ENCODE measurements around the gene WDR5. TPM values are rescaled to one million over a fixed set of nuclear protein-coding genes. Genes with fewer than 3 reads are reported as not detected.

WDR5 gene
- total and polyA plus RNA-seq, 2 of the 13 experiments (the other 11 are each of a cell fraction or from before 2014, with no cell fraction given) = 34.3 TPM

- TF ChIP-seq SOX13 (IDR thresholded peaks at IDR 0.05) = no peak
- peak in 1 of 2 experiments; percentile 56; a peak in 1 of 4 replicates for TF ChIP-seq SOX13 (CRISPR knock-in tag; conservative IDR thresholded peaks at IDR 0.05 in 1 of 2, IDR thresholded peaks at IDR 0.05 in 1 of 2)
- TF ChIP-seq HDAC1 (CRISPR knock-in tag; IDR thresholded peaks at IDR 0.05) = 0 out of 2 replicates have a peak, but pooled peaks have one; percentile 2
- 0 out of 2 replicates have a peak, but pooled peaks have one; percentile 16 for TF ChIP-seq FOSL2 (CRISPR knock-in tag; IDR thresholded peaks at IDR 0.05)
- 0 out of 2 replicates have a peak, but pooled peaks have one; percentile 53 for TF ChIP-seq ZNF816 (CRISPR knock-in tag; IDR thresholded peaks at IDR 0.05; ENCODE audit: borderline replicate concordance)
- TF ChIP-seq SMC3 (IDR thresholded peaks at IDR 0.05; ENCODE audit: low read length) = peak; percentile 9; the same call in 1 of the 2 replicates
- TF ChIP-seq SRSF4 (IDR thresholded peaks at IDR 0.05; ENCODE audit: low read depth, low read length, poor library complexity, severe bottlenecking) = no peak
- TF ChIP-seq SOX5 (CRISPR knock-in tag; IDR thresholded peaks at IDR 0.05; ENCODE audit: borderline replicate concordance) = peak; percentile 71; the same call in 1 of the 2 replicates
- 0 out of 2 replicates have a peak, but pooled peaks have one; percentile 11 for TF ChIP-seq ARID4A (CRISPR knock-in tag; IDR thresholded peaks at IDR 0.05; ENCODE audit: borderline replicate concordance)
- no peak; the same call in 1 of the 2 replicates for TF ChIP-seq HOXA3 (CRISPR knock-in tag; IDR thresholded peaks at IDR 0.05)
- TF ChIP-seq CEBPG (CRISPR knock-in tag; IDR thresholded peaks at IDR 0.05) = peak; percentile 96
- peak in 1 of 2 experiments; percentile 7; a peak in 1 of 4 replicates for TF ChIP-seq EP300 (IDR thresholded peaks at IDR 0.05; ENCODE audit: low read depth in 2 of 2, low read length in 2 of 2)
- TF ChIP-seq EP300 (CRISPR knock-in tag; IDR thresholded peaks at IDR 0.05; ENCODE audit: borderline replicate concordance) = no peak
- 0 out of 2 replicates have a peak, but pooled peaks have one; percentile 29 for TF ChIP-seq RARA (CRISPR knock-in tag; IDR thresholded peaks at IDR 0.05)
- TF ChIP-seq FOXA3 (CRISPR knock-in tag; IDR thresholded peaks at IDR 0.05) = peak; percentile 63
- peak; percentile 69; the same call in 1 of the 2 replicates for TF ChIP-seq FOXP4 (CRISPR knock-in tag; IDR thresholded peaks at IDR 0.05)
- peak; percentile 98 for TF ChIP-seq CEBPB (IDR thresholded peaks at IDR 0.05; ENCODE audit: borderline replicate concordance, low read depth, low read length)
These were observed 12.1 kb upstream of the WDR5 start (continued) for GRCh38 chr9:134123764-134124128.
